HepG2 (cell line): ENCODE data around the gene PLS1. TPM values are rescaled to one million over a fixed set of nuclear protein-coding genes. Genes with fewer than 3 reads are reported as not detected.

Experiments
- ATM ChIP-seq: fragments of 450-650 bp; IDR thresholded peaks from 2 replicates; pipeline ENCODE4 v1.7.1; 2017; ENCODE audit warnings: mild to moderate bottlenecking, borderline replicate concordance
- FOSL1 ChIP-seq: sonication (generic); formaldehyde crosslinking; IDR thresholded peaks from 2 replicates; pipeline ENCODE4 v1.9.0; 2021; ENCODE audit warnings: missing genetic modification reagents, borderline replicate concordance
- HNF4G ChIP-seq, 2 experiments: sonication (generic) in 1 of 2; formaldehyde crosslinking in 1 of 2; IDR thresholded peaks; 2 replicates each; pipeline versions ENCODE4 v1.4.0 to v1.6.1; 2011 to 2020; ENCODE audit warnings: borderline replicate concordance in 2 of 2, low read depth in 2 of 2, mild to moderate bottlenecking in 2 of 2, low read length in 1 of 2, missing genetic modification reagents in 1 of 2, moderate library complexity in 1 of 2
- NFAT5 ChIP-seq: sonication (generic); formaldehyde crosslinking; IDR thresholded peaks from 2 replicates; pipeline ENCODE4 v1.4.0; 2020; ENCODE audit warnings: missing genetic modification reagents
- NFIB ChIP-seq: sonication (generic); formaldehyde crosslinking; IDR thresholded peaks from 2 replicates; pipeline ENCODE4 v1.9.0; 2021; ENCODE audit warnings: missing genetic modification reagents, mild to moderate bottlenecking, borderline replicate concordance
- PCBP2 ChIP-seq: fragments of 200-400 bp; formaldehyde crosslinking; optimal IDR thresholded peaks from 2 replicates; pipeline ENCODE3; 2018; ENCODE audit warnings: low read length, low read depth; ENCODE audit not compliant: poor library complexity, severe bottlenecking
- REXO4 ChIP-seq: sonication (generic); formaldehyde crosslinking; IDR thresholded peaks from 2 replicates; pipeline ENCODE4 v1.8.0; 2022; ENCODE audit warnings: missing genetic modification reagents, mild to moderate bottlenecking, borderline replicate concordance
- SOX13 ChIP-seq, 3 experiments: fragments of 450-650 bp in 1 of 3; sonication (generic) in 1 of 3; formaldehyde crosslinking in 1 of 3; IDR thresholded peaks in 2 of 3; conservative IDR thresholded peaks in 1 of 3; 2 replicates each; pipeline versions ENCODE4 v1.5.0 to v1.6.1; 2016 to 2020; ENCODE audit warnings: antibody characterized with exemption in 1 of 3, mild to moderate bottlenecking in 1 of 3, missing compliant biosample characterization in 1 of 3, missing genetic modification reagents in 1 of 3, moderate library complexity in 1 of 3
- SP2 ChIP-seq: sonication (generic); formaldehyde crosslinking; IDR thresholded peaks from 2 replicates; pipeline ENCODE4 v1.5.1; 2020; ENCODE audit warnings: mild to moderate bottlenecking, missing genetic modification reagents
- TFE3 ChIP-seq: IDR thresholded peaks from 2 replicates; pipeline ENCODE4 v1.6.1; 2016
- USF2 ChIP-seq, 2 experiments: sonication (generic) in 1 of 2; formaldehyde crosslinking in 1 of 2; IDR thresholded peaks; 2 replicates each; pipeline versions ENCODE4 v1.5.1 to v1.6.1; 2011 to 2020; ENCODE audit warnings: borderline replicate concordance in 1 of 2, low read depth in 1 of 2, low read length in 1 of 2, mild to moderate bottlenecking in 1 of 2, missing genetic modification reagents in 1 of 2, moderate library complexity in 1 of 2
- ZNF33A ChIP-seq: sonication (generic); formaldehyde crosslinking; IDR thresholded peaks from 2 replicates; pipeline ENCODE4 v1.5.1; 2020; ENCODE audit warnings: missing genetic modification reagents, mild to moderate bottlenecking, moderate library complexity, borderline replicate concordance
- ZNF547 ChIP-seq: sonication (generic); formaldehyde crosslinking; IDR thresholded peaks from 2 replicates; pipeline ENCODE4 v1.5.1; 2020; ENCODE audit warnings: mild to moderate bottlenecking, missing genetic modification reagents
- ZNF660 ChIP-seq: sonication (generic); formaldehyde crosslinking; IDR thresholded peaks from 2 replicates; pipeline ENCODE4 v1.5.1; 2020; ENCODE audit warnings: mild to moderate bottlenecking, low read depth, missing genetic modification reagents, borderline replicate concordance
- ZNF790 ChIP-seq: sonication (generic); formaldehyde crosslinking; IDR thresholded peaks from 2 replicates; pipeline ENCODE4 v1.8.0; 2022; ENCODE audit warnings: missing genetic modification reagents, mild to moderate bottlenecking, borderline replicate concordance
- ZNF850 ChIP-seq: sonication (generic); formaldehyde crosslinking; conservative IDR thresholded peaks from 2 replicates; pipeline ENCODE4 v1.9.0; 2021; ENCODE audit warnings: mild to moderate bottlenecking, missing genetic modification reagents
- ZNF891 ChIP-seq: sonication (generic); formaldehyde crosslinking; IDR thresholded peaks from 2 replicates; pipeline ENCODE4 v1.5.0; 2020; ENCODE audit warnings: mild to moderate bottlenecking, missing genetic modification reagents
- polyA plus RNA-seq, 8 experiments: library from polyadenylated mRNA; depleted of rRNA in 3 of 8; stranded (reverse) in 7 of 8; unstranded in 1 of 8; fragments of >200 nt; fragmentation: Illumina TruSeq in 4 of 8; extraction: Trizol in 4 of 8; gene quantifications; 2 replicates each; pipeline versions ENCODE4 v1.2.1 to v1.2.3, GENCODE V29; 2011 to 2016; ENCODE audit warnings: low read depth in 4 of 8, missing spikeins in 1 of 8, mixed read lengths in 1 of 8; ENCODE audit not compliant: insufficient read depth in 1 of 8
- total RNA-seq, 5 experiments: library from RNA; depleted of rRNA; stranded (reverse); fragments of >200 nt; fragmentation: Illumina TruSeq; extraction: Trizol; gene quantifications; 2 replicates each; pipeline ENCODE4 v1.2.3, GENCODE V29; 2016; ENCODE audit warnings: low read depth in 1 of 5

PLS1 gene
- total and polyA plus RNA-seq, 2 of the 13 experiments (the other 11 are each of a cell fraction or from before 2014, with no cell fraction given), result 11.2 to 21.1 TPM

- TF ChIP-seq NFAT5, result 0 out of 2 replicates have a peak, but pooled peaks have one; percentile 52
- TF ChIP-seq HNF4G (IDR thresholded peaks at IDR 0.05; ENCODE audit: borderline replicate concordance, low read depth, low read length), result no peak
- peak; percentile 83; the same call in 1 of the 2 replicates for TF ChIP-seq HNF4G (CRISPR knock-in tag; IDR thresholded peaks at IDR 0.05; ENCODE audit: borderline replicate concordance, low read depth)
- TF ChIP-seq REXO4, result no peak
- TF ChIP-seq ZNF850 (CRISPR knock-in tag), result peak; percentile 90; the same call in 1 of the 2 replicates
- peak; percentile 43; the same call in 1 of the 2 replicates for TF ChIP-seq SOX13 (IDR thresholded peaks at IDR 0.05)
- TF ChIP-seq SOX13 (CRISPR knock-in tag; conservative IDR thresholded peaks at IDR 0.05 in 1 of 2, IDR thresholded peaks at IDR 0.05 in 1 of 2), result peak in 1 of 2 experiments; percentile 47; a peak in 2 of 4 replicates
- TF ChIP-seq FOSL1, result no peak
- TF ChIP-seq ZNF547 (CRISPR knock-in tag), result peak; percentile 96
- no peak for TF ChIP-seq ATM
- TF ChIP-seq ZNF790 (CRISPR knock-in tag), result no peak
- TF ChIP-seq SP2 (CRISPR knock-in tag), result 0 out of 2 replicates have a peak, but pooled peaks have one; percentile 43
- TF ChIP-seq ZNF33A, result no peak
- TF ChIP-seq ZNF891 (CRISPR knock-in tag), result peak; percentile 67; the same call in 1 of the 2 replicates
- peak; percentile 22; the same call in 1 of the 2 replicates for TF ChIP-seq TFE3 (CRISPR knock-in tag)
- TF ChIP-seq ZNF660 (CRISPR knock-in tag), result no peak
- TF ChIP-seq NFIB, result no peak
- TF ChIP-seq USF2 (IDR thresholded peaks at IDR 0.05; ENCODE audit: low read depth, low read length), result no peak
- TF ChIP-seq USF2 (CRISPR knock-in tag; IDR thresholded peaks at IDR 0.05; ENCODE audit: borderline replicate concordance), result no peak
- TF ChIP-seq PCBP2, result no peak
These were observed at the start of gene PLS1 (continued) for GRCh38 chr3:142595951-142596725.
